Right lobe of liver (tissue), 6 donors: ENCODE measurements around the gene MYDGF. TPM values are rescaled to one million over a fixed set of nuclear protein-coding genes. Genes with fewer than 3 reads are reported as not detected.
A peak's percentile ranks its signal among the peaks of the same experiment; 100 is the strongest.

Experiments
- ATAC-seq, 4 donors: fragments of 200-7000 bp; cut with Tn5 transposase; one replicate each; pipeline ENCODE4 v1.9.1; 2020; ENCODE audit warnings: mild to moderate bottlenecking in 4 of 4, moderate library complexity in 4 of 4
- DNase-seq, 3 donors: peaks; one replicate each; pipeline ENCODE4 v3.0.0-alpha.2; 2020
- H3K27ac ChIP-seq, 3 donors: fragments of 200-600 bp; one replicate each; pipeline ENCODE4 v1.8.0; 2022
- H3K27me3 ChIP-seq, 2 donors: fragments of 200-600 bp; one replicate each; pipeline ENCODE4 v1.8.0; 2022
- H3K36me3 ChIP-seq, 4 donors: fragments of 200-600 bp; sonication (generic) in 1 of 4; one replicate each; pipeline versions ENCODE4 v1.5.1 to v1.8.0; 2017 to 2022; ENCODE audit warnings: control low read depth in 1 of 4
- H3K4me1 ChIP-seq, 4 donors: fragments of 200-600 bp; sonication (generic) in 1 of 4; one replicate each; pipeline versions ENCODE4 v1.5.1 to v1.8.0; 2017 to 2022; ENCODE audit warnings: control low read depth in 1 of 4
- H3K4me3 ChIP-seq, 3 donors: fragments of 200-600 bp; one replicate each; pipeline ENCODE4 v1.8.0; 2022
- H3K9me3 ChIP-seq, 4 donors: fragments of 200-600 bp; sonication (generic) in 1 of 4; one replicate each; pipeline versions ENCODE4 v1.5.1 to v1.8.0; 2017 to 2022; ENCODE audit warnings: control low read depth in 1 of 4
- POLR2A ChIP-seq: fragments of 450-650 bp; IDR thresholded peaks from one replicate; pipeline ENCODE4 v1.6.1; 2017; ENCODE audit warnings: antibody characterized with exemption, mild to moderate bottlenecking
- WGBS: methylation state at CpG from one replicate; pipeline ENCODE4 v1.1.6; 2018; ENCODE audit warnings: low coverage, low lambda C conversion rate; ENCODE audit not compliant: insufficient coverage; ENCODE audit errors: missing lambda C conversion rate; 5-methylcytosine and 5-hydroxymethylcytosine counted together
- intact Hi-C, 2 donors: fragments of 100-400 bp; cut with DNase I; formaldehyde crosslinking; loops; one replicate each; pipeline versions ENCODE4 v1.11.2 to v1.14.1; 2022
- total RNA-seq, 6 experiments: library from RNA; depleted of rRNA in 2 of 6; stranded (reverse); fragments of >200 nt in 2 of 6; fragmentation: NEBNext Ultra II Directional in 3 of 6; extraction: Animal tissue kit (Norgen Biotek cat#: 25700) in 3 of 6; gene quantifications; one replicate each; pipeline versions ENCODE4 v1.1.0 to v1.2.4, GENCODE V29; 2016 to 2023
- TF ChIP-seq, protein P1 (sequence below), 4 donors: fragments of 200-600 bp in 3 of 4; fragments of 450-650 bp in 1 of 4; IDR thresholded peaks; one replicate each; pipeline versions ENCODE4 v1.5.1 to v1.8.0; 2016 to 2022; ENCODE audit warnings: antibody characterized with exemption in 4 of 4, mild to moderate bottlenecking in 2 of 4
- donor health status: DM: no; HTN: yes; CAD: no.
- donor health status: DM: no; HTN: no; CAD: no.
- donor health status: DM: no; HTN: no; CAD: no.
- donor health status: DM: no; HTN: yes; CAD: no.
- donor health status: DM: no; HTN: yes; CAD: no.

The MYDGF gene
- total RNA-seq, 6 experiments from 2014 or later, result 58.2 to 98.7 (median 72.2) TPM

DNA sequence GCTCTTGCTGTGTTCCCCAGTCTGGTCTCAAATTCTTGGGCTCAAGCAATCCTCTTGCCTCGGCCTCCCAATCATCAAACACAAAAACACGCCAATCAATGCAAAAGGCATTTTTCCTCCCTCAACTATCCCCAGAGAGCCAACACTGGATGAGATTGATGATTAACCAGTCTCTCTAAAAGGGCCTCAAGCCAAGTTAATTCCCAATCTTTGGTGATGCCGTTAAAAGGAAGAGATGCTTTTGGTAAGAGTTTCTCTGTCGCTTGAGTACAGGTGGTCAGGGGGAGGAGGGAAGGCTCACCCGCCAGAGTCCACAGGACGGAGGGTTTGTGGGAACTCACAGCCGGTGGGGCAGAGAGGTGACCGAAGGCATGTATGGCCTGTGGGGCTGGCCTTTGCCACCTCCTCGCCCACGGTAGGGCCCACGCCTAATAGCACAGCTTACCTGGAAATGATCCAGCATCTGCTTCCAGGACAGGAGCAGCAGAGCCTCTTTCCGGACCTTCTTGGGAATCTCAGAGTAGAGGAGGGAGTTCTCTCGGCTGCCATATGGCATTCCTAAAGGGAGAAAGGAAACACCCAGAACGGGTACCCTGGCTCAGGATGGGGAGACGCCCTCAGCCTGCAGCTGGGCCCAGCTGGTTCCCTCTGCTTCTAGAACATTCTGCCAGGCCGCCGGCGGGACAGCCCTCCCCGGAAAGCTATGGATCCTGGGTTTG lies 35.4 kb upstream of the MYDGF start:
- ATAC-seq, result peak; percentile 20 to 53 (median 35)
- Histone ChIP-seq H3K4me1 (peaks cover 0 to 60% (median 30%) of the 10 kb centered on the region in 4 donors), H3K36me3 (peaks cover 0 to 40% (median 23%) of the 10 kb centered on the region in 4 donors), H3K27ac (peak overlapping the region; percentile 77 to 99 (median 92)), H3K9me3 (no peaks in the 10 kb centered on the region), H3K27me3 (no peaks in the 10 kb centered on the region), H3K4me3 (peak overlapping the region in 1 of 3 donors; percentile 6)
- 37% methylated on average over 8 of the region's 19 CpGs for WGBS
- intact Hi-C loops, result no loop called here
- TF ChIP-seq, protein P1, sequence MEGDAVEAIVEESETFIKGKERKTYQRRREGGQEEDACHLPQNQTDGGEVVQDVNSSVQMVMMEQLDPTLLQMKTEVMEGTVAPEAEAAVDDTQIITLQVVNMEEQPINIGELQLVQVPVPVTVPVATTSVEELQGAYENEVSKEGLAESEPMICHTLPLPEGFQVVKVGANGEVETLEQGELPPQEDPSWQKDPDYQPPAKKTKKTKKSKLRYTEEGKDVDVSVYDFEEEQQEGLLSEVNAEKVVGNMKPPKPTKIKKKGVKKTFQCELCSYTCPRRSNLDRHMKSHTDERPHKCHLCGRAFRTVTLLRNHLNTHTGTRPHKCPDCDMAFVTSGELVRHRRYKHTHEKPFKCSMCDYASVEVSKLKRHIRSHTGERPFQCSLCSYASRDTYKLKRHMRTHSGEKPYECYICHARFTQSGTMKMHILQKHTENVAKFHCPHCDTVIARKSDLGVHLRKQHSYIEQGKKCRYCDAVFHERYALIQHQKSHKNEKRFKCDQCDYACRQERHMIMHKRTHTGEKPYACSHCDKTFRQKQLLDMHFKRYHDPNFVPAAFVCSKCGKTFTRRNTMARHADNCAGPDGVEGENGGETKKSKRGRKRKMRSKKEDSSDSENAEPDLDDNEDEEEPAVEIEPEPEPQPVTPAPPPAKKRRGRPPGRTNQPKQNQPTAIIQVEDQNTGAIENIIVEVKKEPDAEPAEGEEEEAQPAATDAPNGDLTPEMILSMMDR (IDR thresholded peaks at IDR 0.05), result no peak
- TF ChIP-seq POLR2A, result no peak
- DNase-seq, result peak; percentile 68 to 79 (median 69)

DNA sequence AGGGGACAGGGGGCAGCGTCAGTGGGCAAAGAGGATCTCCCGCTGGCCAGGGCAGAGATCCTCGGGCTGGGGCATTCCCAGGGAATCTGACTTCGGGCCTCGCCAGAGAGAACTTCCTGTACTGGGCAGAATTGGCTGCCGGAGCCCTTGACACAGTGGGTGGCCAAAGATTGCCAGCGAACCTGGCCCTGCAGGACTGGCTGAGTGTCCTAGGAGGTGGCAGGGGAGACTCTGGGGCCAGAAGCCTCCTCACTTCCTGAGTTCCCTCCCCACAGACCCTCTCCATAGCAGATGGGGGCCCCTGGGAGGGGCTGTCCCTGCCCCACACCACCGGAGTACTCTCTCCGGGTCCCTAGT lies 34.2 kb upstream of the MYDGF start:
- Histone ChIP-seq H3K4me3 (no peak overlapping the region), H3K36me3 (peaks cover 0 to 51% (median 32%) of the 10 kb centered on the region in 4 donors), H3K9me3 (no peaks in the 10 kb centered on the region), H3K4me1 (peaks cover 0 to 49% (median 24%) of the 10 kb centered on the region in 4 donors), H3K27me3 (no peaks in the 10 kb centered on the region), H3K27ac (peak overlapping the region; percentile 24 to 99 (median 92))
- TF ChIP-seq, protein P1 (IDR thresholded peaks at IDR 0.05), result no peak
- TF ChIP-seq POLR2A, result no peak
- no peak for DNase-seq
- intact Hi-C loops, result no loop called here
- ATAC-seq, result no peak
- 30% methylated on average over 2 of the region's 9 CpGs for WGBS

DNA sequence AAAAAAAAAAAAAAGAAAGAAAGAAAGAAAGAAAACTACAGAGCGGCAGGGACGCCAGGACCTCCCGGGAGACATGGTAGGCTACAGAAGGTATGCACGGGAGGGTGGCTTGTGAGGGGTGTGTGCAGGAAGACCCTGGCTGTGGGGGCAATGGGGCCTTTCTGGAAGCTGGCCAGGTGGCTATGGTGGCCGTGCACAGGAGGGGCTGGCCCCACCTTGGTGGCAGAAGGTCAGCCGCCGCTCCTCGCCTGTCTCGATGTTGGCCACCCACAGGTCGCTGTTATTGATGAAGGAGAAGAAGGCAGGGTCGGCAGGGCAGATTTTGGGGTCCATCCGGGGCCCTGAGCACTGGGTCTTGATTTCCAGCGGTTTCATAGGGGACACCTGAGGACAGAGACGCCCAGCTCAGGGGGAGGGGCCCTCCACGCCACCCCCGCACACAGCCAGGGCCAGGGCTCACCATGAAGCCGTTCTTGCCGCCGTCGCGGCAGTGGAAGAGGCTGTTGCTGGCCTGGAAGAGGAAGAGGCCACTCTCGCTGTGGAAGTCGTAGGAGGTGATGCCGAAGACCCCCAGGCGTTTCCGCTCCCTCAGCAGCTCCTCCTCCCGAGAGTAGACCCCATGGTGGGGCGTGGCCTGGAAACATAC lies 33.7 kb upstream of the MYDGF start:
- no peak overlapping the region for H3K4me3 ChIP-seq
- no peaks in the 10 kb centered on the region for H3K9me3 ChIP-seq
- intact Hi-C loops, result no loop called here
- peaks cover 0 to 53% (median 32%) of the 10 kb centered on the region in 4 donors for H3K36me3 ChIP-seq
- DNase-seq (no peak), ATAC-seq (no peak)
- WGBS, result 82% methylated on average over 6 of the region's 28 CpGs
- TF ChIP-seq, protein P1 (IDR thresholded peaks at IDR 0.05), result no peak
- no peak for TF ChIP-seq POLR2A
- H3K4me1 ChIP-seq, result peaks cover 0 to 44% (median 21%) of the 10 kb centered on the region in 4 donors
- H3K27me3 ChIP-seq, result no peaks in the 10 kb centered on the region
- peak overlapping the region; percentile 24 to 99 (median 92) for H3K27ac ChIP-seq

DNA sequence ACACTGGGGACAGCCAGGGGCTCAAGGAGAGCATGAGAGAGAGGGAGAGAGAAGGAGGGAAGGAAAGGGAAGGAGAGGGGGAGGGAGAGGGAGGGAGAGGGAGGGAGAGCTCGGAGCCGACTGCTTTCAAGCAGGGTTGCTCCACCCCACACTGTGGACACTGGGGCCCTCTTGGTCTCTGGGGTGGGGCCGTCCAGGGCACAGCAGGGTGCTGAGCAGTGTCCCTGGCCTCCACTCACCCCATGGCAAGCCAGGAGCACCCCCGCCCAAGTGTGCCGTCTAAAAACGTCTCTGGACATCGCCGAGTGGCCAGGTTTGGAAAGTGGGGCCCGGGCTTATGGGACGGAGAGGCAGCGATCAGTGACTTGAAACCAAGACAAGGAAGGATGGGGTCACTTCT lies 32.6 kb upstream of the MYDGF start:
- H3K27ac ChIP-seq, result no peak overlapping the region
- ATAC-seq (no peak), DNase-seq (no peak)
- H3K4me1 ChIP-seq, result peaks cover 0 to 35% (median 17%) of the 10 kb centered on the region in 4 donors
- TF ChIP-seq, protein P1 (IDR thresholded peaks at IDR 0.05), result no peak
- no peak for TF ChIP-seq POLR2A
- no peaks in the 10 kb centered on the region for H3K9me3 ChIP-seq
- WGBS, result 87% methylated on average over 11 of the region's 11 CpGs
- no peaks in the 10 kb centered on the region for H3K27me3 ChIP-seq
- H3K4me3 ChIP-seq, result no peak overlapping the region
- H3K36me3 ChIP-seq, result peaks cover 0 to 63% (median 37%) of the 10 kb centered on the region in 4 donors
- intact Hi-C loops, result no loop called here
